GM23248 (cell line): Measurements from ENCODE around the gene AGAP6. TPM values are rescaled to one million over a fixed set of nuclear protein-coding genes. Genes with fewer than 3 reads are reported as not detected.
"Not testable (repeated sequence)": the region's sequence is repeated elsewhere in the genome, so short reads cannot be mapped to it uniquely, and the experiment has no call there.

Experiments
- DNase-seq: peaks from one replicate; pipeline ENCODE4 v3.0.0-alpha.2; 2015
- H2AFZ ChIP-seq: fragments of 200-600 bp; sonication (generic); 2 replicates; pipeline ENCODE4 v1.6.1; 2016; ENCODE audit warnings: antibody characterized with exemption
- H3F3A ChIP-seq: fragments of 200-600 bp; sonication (generic); 2 replicates; pipeline ENCODE4 v1.6.1; 2016; ENCODE audit warnings: mild to moderate bottlenecking, antibody characterized with exemption, mixed run types; ENCODE audit not compliant: insufficient read depth
- H3K27ac ChIP-seq: fragments of 200-600 bp; sonication (generic); 2 replicates; pipeline ENCODE4 v1.5.1; 2016; ENCODE audit warnings: mild to moderate bottlenecking
- H3K27me3 ChIP-seq: fragments of 200-600 bp; sonication (generic); replicated peaks from 2 replicates; pipeline ENCODE4 v1.6.1; 2016; ENCODE audit warnings: mild to moderate bottlenecking; ENCODE audit not compliant: insufficient read depth
- H3K36me3 ChIP-seq: fragments of 200-600 bp; sonication (generic); 2 replicates; pipeline ENCODE4 v1.6.1; 2016; ENCODE audit warnings: low read depth, mild to moderate bottlenecking
- H3K4me1 ChIP-seq: fragments of 200-600 bp; sonication (generic); 2 replicates; pipeline ENCODE4 v1.6.1; 2016; ENCODE audit warnings: mild to moderate bottlenecking; ENCODE audit not compliant: insufficient read depth
- H3K4me2 ChIP-seq: fragments of 200-600 bp; sonication (generic); one replicate; pipeline ENCODE4 v1.6.1; 2016; ENCODE audit warnings: mild to moderate bottlenecking; ENCODE audit not compliant: unreplicated experiment
- H3K4me3 ChIP-seq: fragments of 200-600 bp; sonication (generic); 2 replicates; pipeline ENCODE4 v1.5.1; 2016; ENCODE audit warnings: mild to moderate bottlenecking
- H3K79me2 ChIP-seq: fragments of 200-600 bp; sonication (generic); 2 replicates; pipeline ENCODE4 v1.6.1; 2016; ENCODE audit warnings: mild to moderate bottlenecking; ENCODE audit not compliant: insufficient read depth
- H3K9ac ChIP-seq: fragments of 200-600 bp; sonication (generic); 2 replicates; pipeline ENCODE4 v1.6.1; 2016; ENCODE audit warnings: mild to moderate bottlenecking
- H3K9me2 ChIP-seq: fragments of 200-600 bp; sonication (generic); 2 replicates; pipeline ENCODE4 v1.6.1; 2016; ENCODE audit warnings: mixed run types, mild to moderate bottlenecking, moderate library complexity; ENCODE audit not compliant: insufficient read depth
- H3K9me3 ChIP-seq: fragments of 200-600 bp; sonication (generic); one replicate; pipeline ENCODE4 v1.6.1; 2017; ENCODE audit warnings: low read depth
- H4K20me1 ChIP-seq: fragments of 200-600 bp; sonication (generic); 2 replicates; pipeline ENCODE4 v1.6.0; 2016; ENCODE audit not compliant: insufficient read depth
- WGBS, 2 experiments: methylation state at CpG; one replicate each; pipeline ENCODE4 v1.1.6; 2015 to 2017; ENCODE audit warnings: low lambda C conversion rate in 2 of 2, low coverage in 1 of 2; ENCODE audit errors: missing lambda C conversion rate in 2 of 2; 5-methylcytosine and 5-hydroxymethylcytosine counted together
- in situ Hi-C: fragments of 300-500 bp; cut with MboI; formaldehyde crosslinking; loops from 2 replicates; pipeline ENCODE4 v1.15.0; 2020
- polyA plus RNA-seq: library from polyadenylated mRNA; unstranded; fragments of >200 nt; fragmentation: Nextera tagmentation; extraction: Ambion mirVana; gene quantifications from 2 replicates; pipeline ENCODE4 v1.2.1, GENCODE V29; 2016
- total RNA-seq: library from RNA; depleted of rRNA; stranded (reverse); fragments of >200 nt; shearing (Covaris generic); gene quantifications from 2 replicates; pipeline ENCODE4 v1.2.3, GENCODE V29; 2014

AGAP6 gene
- total and polyA plus RNA-seq, 2 experiments from 2014 or later = 4.7 to 4.9 TPM

- H3K4me2 ChIP-seq, H3K27me3 ChIP-seq, H3K9me2 ChIP-seq, H3K4me3 ChIP-seq, H3K4me1 ChIP-seq, H2AFZ ChIP-seq, H4K20me1 ChIP-seq, H3K36me3 ChIP-seq, H3K9me3 ChIP-seq, in situ Hi-C loops, H3K27ac ChIP-seq, H3K9ac ChIP-seq: not testable (repeated sequence)
- H3K79me2 ChIP-seq = peaks cover 60% of the 10 kb centered on the region
- peak; percentile 30 for DNase-seq
- 99 to 100% methylated on average over 2 to 3 of the region's 3 CpGs for WGBS, 2 experiments
- peaks cover 15% of the 10 kb centered on the region; the same call in 1 of the 2 replicates for H3F3A ChIP-seq
Observed at GRCh38 chr10:49953122-49953521, 35.1 kb upstream of the AGAP6 start.

- H2AFZ ChIP-seq, H3K9me3 ChIP-seq, H3K4me3 ChIP-seq, H3K4me2 ChIP-seq, H3F3A ChIP-seq, H3K9ac ChIP-seq, DNase-seq, H3K27ac ChIP-seq, H3K27me3 ChIP-seq, H3K4me1 ChIP-seq, H3K36me3 ChIP-seq, in situ Hi-C loops, H4K20me1 ChIP-seq, H3K79me2 ChIP-seq, H3K9me2 ChIP-seq: not testable (repeated sequence)
- 94 to 95% methylated on average over 13 to 26 of the region's 37 CpGs for WGBS, 2 experiments
Observed at GRCh38 chr10:49970331-49970857, 17.8 kb upstream of the AGAP6 start.

DNA sequence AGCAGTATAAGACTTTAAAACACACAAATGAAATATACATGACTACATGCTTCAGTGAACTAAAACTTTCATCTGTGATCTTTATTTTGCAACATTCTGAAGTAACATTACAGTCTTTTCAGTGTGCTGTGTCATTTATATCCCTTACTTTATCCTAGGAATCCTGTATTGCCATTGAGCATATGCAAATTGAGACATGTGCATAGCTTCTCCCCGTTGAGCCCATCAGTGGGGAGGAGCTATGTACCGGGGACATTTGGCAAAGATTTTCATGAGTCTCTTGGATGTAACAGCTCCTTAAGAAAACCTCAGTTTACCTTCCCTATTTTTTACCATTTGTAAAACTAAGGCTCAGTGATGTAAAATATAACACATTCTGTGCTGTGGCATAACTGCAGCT is 16.7 kb upstream of the AGAP6 start:
- H3F3A ChIP-seq, H2AFZ ChIP-seq, DNase-seq, H3K4me3 ChIP-seq, H3K27me3 ChIP-seq, in situ Hi-C loops, H3K79me2 ChIP-seq, H3K4me2 ChIP-seq, H3K27ac ChIP-seq, H4K20me1 ChIP-seq, H3K9me2 ChIP-seq, H3K36me3 ChIP-seq, H3K9ac ChIP-seq, H3K9me3 ChIP-seq, H3K4me1 ChIP-seq: not testable (repeated sequence)
- WGBS, 2 experiments = 25 to 41% methylated on average over 2 of the region's 2 CpGs

DNA sequence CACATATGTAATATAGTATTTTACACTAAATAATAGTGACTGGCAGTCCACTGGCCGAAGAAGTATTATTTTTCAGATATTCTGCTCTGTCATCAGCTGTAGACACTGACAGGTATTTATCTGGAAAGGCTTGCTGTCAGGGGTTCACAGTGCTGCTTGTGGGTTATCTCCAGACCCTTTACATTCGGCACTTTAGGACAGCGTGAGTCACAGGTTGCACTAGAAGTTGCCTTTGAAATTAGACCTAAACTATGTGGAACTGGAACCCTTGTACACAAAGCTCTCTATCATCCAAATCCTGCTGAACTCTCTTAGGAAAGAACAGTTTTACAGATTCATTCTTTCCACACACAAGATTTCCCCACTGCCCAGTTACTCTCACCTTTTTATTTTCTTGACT is 16.1 kb upstream of the AGAP6 start:
- H4K20me1 ChIP-seq, H3K9me2 ChIP-seq, H3K27ac ChIP-seq, H3F3A ChIP-seq, DNase-seq, H3K4me1 ChIP-seq, H3K4me2 ChIP-seq, H3K36me3 ChIP-seq, H3K79me2 ChIP-seq, H3K4me3 ChIP-seq, in situ Hi-C loops, H3K27me3 ChIP-seq, H3K9me3 ChIP-seq, H3K9ac ChIP-seq, H2AFZ ChIP-seq: not testable (repeated sequence)
- 84 to 86% methylated on average over 3 of the region's 3 CpGs for WGBS, 2 experiments

DNA sequence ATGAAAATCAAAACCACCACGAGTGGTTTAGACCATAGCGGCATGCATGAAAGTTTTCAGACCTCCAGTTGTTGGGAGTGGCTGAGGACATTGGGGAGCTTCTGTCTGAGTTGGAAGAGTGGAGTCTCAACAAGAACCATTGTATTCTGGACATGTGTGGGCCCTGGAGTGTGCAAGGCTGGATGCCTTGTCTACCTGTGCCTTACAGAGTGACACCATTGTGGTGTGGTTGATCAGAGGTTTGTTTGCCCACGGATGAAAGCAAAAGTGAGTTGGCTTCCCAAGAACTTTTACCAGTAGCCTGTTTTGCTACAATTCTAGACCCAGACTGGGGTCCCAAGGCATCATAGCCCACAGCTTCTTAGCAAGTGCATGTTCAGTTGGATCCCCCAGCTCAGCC is 10.4 kb upstream of the AGAP6 start:
- not testable (repeated sequence) for H3K27ac ChIP-seq

DNA sequence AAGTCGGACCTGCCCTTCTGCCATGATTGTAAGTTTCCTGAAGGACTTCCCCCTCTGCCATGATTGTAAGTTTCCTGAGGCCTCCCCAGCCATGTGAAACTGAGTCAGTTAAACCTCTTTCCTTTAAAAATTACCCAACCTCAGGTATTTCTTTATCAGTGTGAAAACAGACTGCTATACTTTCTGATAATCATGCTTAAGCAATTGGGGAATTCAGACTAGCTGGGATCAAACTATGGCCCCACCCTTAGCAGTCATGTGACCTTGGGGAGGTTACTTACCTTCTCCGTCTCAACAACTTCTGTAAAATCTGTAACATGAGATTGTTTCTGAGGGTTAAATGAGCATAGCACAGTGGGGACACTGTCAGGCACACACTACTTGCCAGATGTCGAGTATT is 999 bp upstream of the AGAP6 start:
- H3K4me1 ChIP-seq, in situ Hi-C loops, H4K20me1 ChIP-seq, H3K27ac ChIP-seq, H3K4me2 ChIP-seq, H2AFZ ChIP-seq, H3K36me3 ChIP-seq, H3K4me3 ChIP-seq, H3K9me3 ChIP-seq, H3F3A ChIP-seq, H3K9me2 ChIP-seq, H3K27me3 ChIP-seq, H3K9ac ChIP-seq, H3K79me2 ChIP-seq, DNase-seq: not testable (repeated sequence)
- 92 to 93% methylated on average over 3 of the region's 3 CpGs for WGBS, 2 experiments

More for the DNA sequence above, 10.4 kb upstream of the AGAP6 start:
- H3K4me1 ChIP-seq, H3K9me3 ChIP-seq, H3K4me3 ChIP-seq, H3K36me3 ChIP-seq, H2AFZ ChIP-seq, H4K20me1 ChIP-seq, H3K9ac ChIP-seq, H3K27me3 ChIP-seq, H3F3A ChIP-seq, H3K4me2 ChIP-seq, in situ Hi-C loops, H3K9me2 ChIP-seq, H3K79me2 ChIP-seq, DNase-seq: not testable (repeated sequence)
- WGBS, 2 experiments = 97 to 98% methylated on average over 3 of the region's 3 CpGs

DNA sequence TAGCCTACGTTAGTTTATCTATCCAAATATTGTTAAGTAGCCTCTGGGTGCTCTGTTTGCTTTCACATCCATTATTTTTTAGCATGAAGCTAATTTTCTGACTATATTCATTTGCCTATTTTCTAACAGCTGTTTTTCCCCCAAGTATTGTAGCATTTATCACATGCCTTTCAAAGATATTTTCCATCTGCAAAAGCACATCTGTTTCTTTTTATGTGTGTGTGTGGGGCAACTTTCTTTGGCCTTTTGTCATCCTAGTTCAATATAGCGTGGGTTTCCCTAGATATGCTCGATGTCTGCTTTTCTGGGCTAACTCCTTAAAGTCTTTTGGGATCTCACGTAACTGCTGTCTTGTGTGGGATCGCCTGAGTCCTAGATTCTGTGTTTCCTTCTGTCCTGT is 7.1 kb downstream of the AGAP6 start:
- WGBS, 2 experiments = 38 to 42% methylated on average over 5 of the region's 5 CpGs
- H3K9ac ChIP-seq, H3K9me3 ChIP-seq, in situ Hi-C loops, H3K4me1 ChIP-seq, H3K79me2 ChIP-seq, H3K4me3 ChIP-seq, H3K36me3 ChIP-seq, H4K20me1 ChIP-seq, H3K9me2 ChIP-seq, H3K4me2 ChIP-seq, H2AFZ ChIP-seq, H3K27me3 ChIP-seq, H3K27ac ChIP-seq, H3F3A ChIP-seq: not testable (repeated sequence)
- peak; percentile 5 for DNase-seq

DNA sequence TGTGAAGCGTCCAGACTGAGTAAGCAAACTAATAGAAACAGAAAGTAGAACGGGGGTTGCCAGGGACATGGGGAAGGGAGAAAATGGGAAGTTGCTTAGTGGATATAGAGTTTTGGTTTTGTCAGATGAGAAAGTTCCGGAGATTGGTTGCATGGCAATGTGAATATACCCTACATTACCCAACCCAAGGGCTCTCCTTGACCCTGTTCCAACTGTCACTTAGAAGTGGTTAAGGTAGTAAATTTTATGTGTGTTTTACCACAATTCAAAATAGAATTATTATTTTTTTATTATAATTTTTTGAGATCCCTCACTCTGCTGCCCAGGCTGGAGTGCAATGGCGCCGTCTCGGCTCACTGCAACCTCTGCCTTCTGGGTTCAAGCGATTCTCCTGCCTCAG is 25.8 kb downstream of the AGAP6 start:
- H3K9me3 ChIP-seq, H3F3A ChIP-seq, H3K27ac ChIP-seq, H3K27me3 ChIP-seq, H3K79me2 ChIP-seq, H3K4me2 ChIP-seq, H3K9me2 ChIP-seq, in situ Hi-C loops, H3K36me3 ChIP-seq, H3K4me3 ChIP-seq, H4K20me1 ChIP-seq, DNase-seq, H3K9ac ChIP-seq, H2AFZ ChIP-seq: not testable (repeated sequence)
- H3K4me1 ChIP-seq = peaks cover 18% of the 10 kb centered on the region; the same call in 1 of the 2 replicates
- WGBS, 2 experiments = 63 to 65% methylated on average over 7 of the region's 7 CpGs
